ENCODE measurements around the gene PDK2. TPM values are rescaled to one million over a fixed set of nuclear protein-coding genes. Genes with fewer than 3 reads are reported as not detected.
A peak's percentile ranks its signal among the peaks of the same experiment; 100 is the strongest.

The PDK2 gene
- total and polyA plus RNA-seq, 7 donors, result 50.3 to 213 (median 99.4) TPM

- peak; percentile 68 to 83 for DNase-seq
- TF ChIP-seq CTCF (IDR thresholded peaks at IDR 0.05), result peak; percentile 6
Measured at GRCh38 chr17:50149417-50150353, 54.5 kb downstream of the PDK2 start.

GRCh38 chr17:50150354-50151040 lies 55.3 kb downstream of the PDK2 start, which contains the start of gene PPP1R9B:
PPP1R9B (minus strand) TSS chr17:50150677; CDS start chr17:50150513, 164 bp downstream.
- ATAC-seq (peak in 1 of 4 donors; percentile 5), DNase-seq (no peak)
- H3K36me3 ChIP-seq (ENCODE audit: insufficient read depth in 1 of 2, low read depth in 1 of 2), result no peaks in the 10 kb centered on the region
- no peaks in the 10 kb centered on the region for H3K27me3 ChIP-seq (ENCODE audit: insufficient read depth in 3 of 3, low read length in 2 of 3)
- no peaks in the 10 kb centered on the region for H3K9me3 ChIP-seq
- WGBS, 3 donors, result 1% methylated on average over 53 to 69 of the region's 69 CpGs
- intact Hi-C loops (cut with DNase I), result no loop called here
- peak within 1 kb of the TSS; percentile 84 for H3K4me3 ChIP-seq
- H3K27ac ChIP-seq, result peak within 1 kb of the TSS; percentile 83
- TF ChIP-seq CTCF (IDR thresholded peaks at IDR 0.05), result no peak
- H3K4me1 ChIP-seq, result peaks cover 70% of the 10 kb centered on the region

More at GRCh38 chr17:50149417-50150353, 54.5 kb downstream of the PDK2 start:
- 1 to 2% (median 1%) methylated on average over 86 to 123 of the region's 123 CpGs for WGBS, 3 donors
- Histone ChIP-seq H3K36me3 (ENCODE audit: insufficient read depth in 1 of 2, low read depth in 1 of 2) (peaks cover 0 to 7% of the 10 kb centered on the region in 2 donors), H3K27ac (peak overlapping the region; percentile 83), H3K4me3 (peak overlapping the region; percentile 84), H3K4me1 (peaks cover 69% of the 10 kb centered on the region), H3K27me3 (ENCODE audit: insufficient read depth in 3 of 3, low read length in 2 of 3) (no peaks in the 10 kb centered on the region), H3K9me3 (no peaks in the 10 kb centered on the region)
- intact Hi-C loops (cut with DNase I), result loop anchor here in 1 of 2 donors (5.0 kb wide), 1 partner anchor 37 kb away; no protein-coding TSS in a partner anchor
- peak in 3 of 4 donors; percentile 18 to 27 (median 24) for ATAC-seq

DNA sequence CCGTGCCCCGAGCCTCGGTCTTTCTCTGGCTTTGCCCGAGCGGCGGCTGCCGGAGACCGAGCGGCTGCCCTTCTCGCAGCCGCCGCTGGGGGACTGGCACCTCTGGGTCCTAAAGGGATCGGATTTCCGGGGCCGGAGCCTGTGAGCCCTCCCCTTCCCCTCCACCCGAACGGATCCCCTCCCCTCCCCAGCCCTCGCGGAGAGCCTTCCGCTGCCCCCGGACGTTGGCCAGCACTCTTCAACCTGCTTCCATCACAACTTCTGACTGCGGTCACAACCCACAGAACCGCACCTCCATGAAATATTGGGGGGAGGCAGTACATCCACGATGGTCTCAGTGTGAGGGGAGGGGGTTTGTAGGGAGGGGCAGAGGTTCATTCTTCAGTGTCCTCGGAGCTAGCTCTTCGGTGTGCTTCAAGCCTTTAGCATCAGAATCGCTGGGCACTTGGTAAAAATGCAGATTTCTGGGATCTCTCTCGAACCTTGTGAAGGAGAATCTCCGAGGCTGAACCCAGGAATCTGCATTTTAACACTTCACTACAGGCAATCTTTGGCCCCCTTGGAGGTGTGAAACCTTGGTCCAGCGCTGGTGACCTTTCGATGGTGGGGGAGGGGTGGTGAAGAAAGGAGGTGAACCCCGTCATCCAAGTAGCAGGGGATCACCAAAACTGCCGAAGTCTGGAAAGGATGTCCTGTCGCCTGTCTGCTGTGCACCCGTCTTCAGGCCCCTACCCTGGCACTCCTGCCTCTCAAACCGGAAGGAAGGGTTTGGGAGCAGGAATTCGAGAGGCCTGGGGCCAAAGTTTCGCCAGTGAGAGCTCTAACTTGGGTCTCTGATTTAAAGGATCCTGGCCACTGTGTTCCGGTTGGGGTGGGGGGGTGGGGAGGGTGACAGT lies 56.1 kb downstream of the PDK2 start:
- intact Hi-C loops (cut with DNase I), result no loop called here
- no peaks in the 10 kb centered on the region for H3K27me3 ChIP-seq (ENCODE audit: insufficient read depth in 3 of 3, low read length in 2 of 3)
- H3K27ac ChIP-seq, result peak overlapping the region; percentile 83
- TF ChIP-seq CTCF (IDR thresholded peaks at IDR 0.05), result peak; percentile 68
- peak overlapping the region; percentile 84 for H3K4me3 ChIP-seq
- ATAC-seq (peak; percentile 74 to 82 (median 77)), DNase-seq (peak; percentile 92 to 95)
- no peaks in the 10 kb centered on the region for H3K36me3 ChIP-seq (ENCODE audit: insufficient read depth in 1 of 2, low read depth in 1 of 2)
- 1% methylated on average over 31 to 40 of the region's 40 CpGs for WGBS, 3 donors
- peaks cover 68% of the 10 kb centered on the region for H3K4me1 ChIP-seq
- H3K9me3 ChIP-seq, result no peaks in the 10 kb centered on the region

DNA sequence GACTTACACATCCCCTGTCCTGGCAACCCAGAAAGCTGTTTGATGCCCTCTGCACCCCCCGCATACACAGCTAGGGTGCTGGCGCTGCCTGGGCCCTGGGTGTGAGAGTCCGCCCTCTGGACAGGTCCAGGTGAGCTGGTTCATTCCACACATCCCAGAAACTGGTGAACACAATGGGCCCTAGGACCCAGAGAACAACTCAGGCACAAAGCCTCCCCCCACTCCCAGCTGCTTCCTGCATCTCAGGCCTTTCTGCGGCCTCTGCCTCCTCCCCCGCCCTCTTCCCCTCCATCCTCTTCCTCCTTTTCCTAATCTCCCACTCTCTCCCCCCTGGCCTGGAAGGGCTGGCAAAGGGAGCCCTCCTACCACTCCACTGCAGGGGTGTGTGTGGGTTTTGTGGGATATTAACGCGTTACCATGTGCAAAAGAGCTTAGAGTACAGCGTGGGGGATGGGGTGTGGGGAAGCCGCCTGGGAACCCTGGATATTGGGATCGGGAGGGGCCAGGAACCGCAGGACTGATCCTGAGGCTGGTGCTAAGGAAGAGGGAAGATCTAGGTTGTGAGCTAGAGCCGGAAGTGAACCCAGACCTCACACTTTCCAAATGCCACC lies 56.9 kb downstream of the PDK2 start:
- Histone ChIP-seq H3K27ac (peak overlapping the region; percentile 83), H3K9me3 (no peaks in the 10 kb centered on the region), H3K27me3 (ENCODE audit: insufficient read depth in 3 of 3, low read length in 2 of 3) (no peaks in the 10 kb centered on the region), H3K36me3 (ENCODE audit: insufficient read depth in 1 of 2, low read depth in 1 of 2) (no peaks in the 10 kb centered on the region), H3K4me3 (peak overlapping the region; percentile 84), H3K4me1 (peaks cover 60% of the 10 kb centered on the region)
- TF ChIP-seq CTCF (IDR thresholded peaks at IDR 0.05), result no peak
- WGBS, 3 donors, result 12 to 31% (median 13%) methylated on average over 11 to 12 of the region's 12 CpGs
- intact Hi-C loops (cut with DNase I), result loop anchor here in 1 of 2 donors (1.0 to 2.0 kb wide), 2 partner anchors 9 to 57 kb away; partner anchors contain the start of gene PDK2
- ATAC-seq, result peak; percentile 53 to 73 (median 66)
- DNase-seq, result peak; percentile 82 to 86
